Endodermal cell (in vitro differentiated cells): ENCODE measurements around the gene TAPBPL. TPM values are rescaled to one million over a fixed set of nuclear protein-coding genes. Genes with fewer than 3 reads are reported as not detected.
"Not testable (repeated sequence)": the region's sequence is repeated elsewhere in the genome, so short reads cannot be mapped to it uniquely, and the experiment has no call there.

Experiments
- DNase-seq: peaks from one replicate; pipeline ENCODE4 v3.0.0-alpha.2; 2017
- H3K27ac ChIP-seq: 2 replicates; pipeline ENCODE4 v1.5.1; 2013; ENCODE audit warnings: mild to moderate bottlenecking, low read depth, low read length, moderate library complexity
- H3K27me3 ChIP-seq: 2 replicates; pipeline ENCODE4 v1.6.1; 2013; ENCODE audit warnings: mild to moderate bottlenecking, low read length, moderate library complexity; ENCODE audit not compliant: insufficient read depth, control insufficient read depth, poor library complexity, severe bottlenecking
- H3K36me3 ChIP-seq: 2 replicates; pipeline ENCODE4 v1.7.0; 2013; ENCODE audit warnings: mild to moderate bottlenecking, low read length, moderate library complexity; ENCODE audit not compliant: control insufficient read depth, insufficient read depth
- H3K4me1 ChIP-seq: one replicate; pipeline ENCODE4 v1.7.0; 2013; ENCODE audit warnings: low read length; ENCODE audit not compliant: control insufficient read depth, insufficient read depth
- H3K4me3 ChIP-seq: 2 replicates; pipeline ENCODE4 v1.5.1; 2013; ENCODE audit warnings: mild to moderate bottlenecking, low read length, moderate library complexity
- H3K9ac ChIP-seq: 2 replicates; pipeline ENCODE4 v1.6.1; 2013; ENCODE audit warnings: mild to moderate bottlenecking, low read length, moderate library complexity; ENCODE audit not compliant: poor library complexity, severe bottlenecking; ENCODE audit errors: extremely low read depth
- H3K9me3 ChIP-seq: 2 replicates; pipeline ENCODE4 v1.6.1; 2013; ENCODE audit warnings: mild to moderate bottlenecking, low read length, moderate library complexity; ENCODE audit not compliant: control insufficient read depth
- H3K27ac Mint-ChIP-seq: 2 replicates; pipeline ENCODE4 v1.8.0; 2020; ENCODE audit warnings: mixed read lengths
- H3K27me3 Mint-ChIP-seq: 2 replicates; pipeline ENCODE4 v1.8.0; 2021; ENCODE audit warnings: mild to moderate bottlenecking, mixed read lengths; ENCODE audit not compliant: insufficient read depth
- H3K36me3 Mint-ChIP-seq: 2 replicates; pipeline ENCODE4 v1.8.0; 2020; ENCODE audit warnings: low read depth, mixed read lengths
- H3K4me1 Mint-ChIP-seq: 2 replicates; pipeline ENCODE4 v1.8.0; 2020; ENCODE audit warnings: mixed read lengths
- H3K4me3 Mint-ChIP-seq: 2 replicates; pipeline ENCODE4 v1.8.0; 2020; ENCODE audit warnings: mild to moderate bottlenecking, moderate library complexity, mixed read lengths
- H3K9me3 Mint-ChIP-seq: 2 replicates; pipeline ENCODE4 v1.8.0; 2020; ENCODE audit warnings: mild to moderate bottlenecking, mixed read lengths
- CTCF ChIP-seq: fragments of 200-600 bp; sonication (generic); conservative IDR thresholded peaks from 2 replicates; pipeline ENCODE4 v1.5.0; 2021; ENCODE audit warnings: antibody characterized with exemption, mild to moderate bottlenecking
- WGBS, 2 experiments: methylation state at CpG; one replicate each; pipeline versions ENCODE4 v1.1.5 to v1.1.7; 2013; ENCODE audit warnings: missing lambda C conversion rate in 2 of 2, mixed read lengths in 1 of 2; ENCODE audit not compliant: insufficient coverage in 1 of 2, insufficient read length in 1 of 2; 5-methylcytosine and 5-hydroxymethylcytosine counted together
- total RNA-seq, 2 donors: library from RNA; stranded (reverse); fragmentation: NEBNext Ultra II Directional in 1 of 2; extraction: Animal tissue kit (Norgen Biotek cat#: 25700) in 1 of 2; gene quantifications; 2 replicates in 1 of 2; 3 replicates in 1 of 2; pipeline ENCODE4 v1.2.1, GENCODE V29; 2021

Gene TAPBPL
- total RNA-seq, 2 donors from 2014 or later = 0.55 to 1.4 TPM

- 0 to 1% methylated on average over 29 to 69 of the region's 69 CpGs for WGBS, 2 experiments
- peaks cover 18% of the 10 kb centered on the region for H3K4me1 Mint-ChIP-seq
- H3K4me3 Mint-ChIP-seq = peak within 1 kb of the TSS; percentile 76
- Histone ChIP-seq H3K9ac (peak within 1 kb of the TSS; percentile 68), H3K4me1 (no peaks in the 10 kb centered on the region), H3K27me3 (no peaks in the 10 kb centered on the region), H3K36me3 (peaks cover 5% of the 10 kb centered on the region), H3K4me3 (peak within 1 kb of the TSS; percentile 85), H3K27ac (peak within 1 kb of the TSS; percentile 45), H3K9me3 (no peaks in the 10 kb centered on the region)
- peaks cover 16% of the 10 kb centered on the region for H3K27me3 Mint-ChIP-seq
- no peak for TF ChIP-seq CTCF
- DNase-seq = peak; percentile 100
- peaks cover 8% of the 10 kb centered on the region for H3K9me3 Mint-ChIP-seq
- H3K36me3 Mint-ChIP-seq = peaks cover 20% of the 10 kb centered on the region
- peak within 1 kb of the TSS; percentile 93 for H3K27ac Mint-ChIP-seq
Measured at GRCh38 chr12:6470375-6471163, 18.7 kb downstream of the TAPBPL start, which contains the start of gene VAMP1. Gene VAMP1, minus strand, starts transcription at chr12:6470677. Its CDS starts 146 bp downstream, at chr12:6470531.

GRCh38 chr12:6471989-6472360, 20.1 kb downstream of the TAPBPL start:
- H3K4me1 ChIP-seq = no peaks in the 10 kb centered on the region
- H3K27me3 ChIP-seq = no peaks in the 10 kb centered on the region
- Mint-ChIP-seq H3K4me1 (peaks cover 18% of the 10 kb centered on the region), H3K27me3 (peaks cover 20% of the 10 kb centered on the region), H3K4me3 (no peak overlapping the region), H3K9me3 (peaks cover 21% of the 10 kb centered on the region), H3K36me3 (peaks cover 12% of the 10 kb centered on the region), H3K27ac (no peak overlapping the region)
- H3K9me3 ChIP-seq = peaks cover 8% of the 10 kb centered on the region
- no peak for TF ChIP-seq CTCF
- no peaks in the 10 kb centered on the region for H3K36me3 ChIP-seq
- whole genome bisulfite sequencing, 2 experiments = 97 to 100% methylated on average over 1 of the region's 1 CpG
- no peak overlapping the region for H3K27ac ChIP-seq
- H3K4me3 ChIP-seq = no peak overlapping the region
- DNase-seq = no peak
- no peak overlapping the region for H3K9ac ChIP-seq

DNA sequence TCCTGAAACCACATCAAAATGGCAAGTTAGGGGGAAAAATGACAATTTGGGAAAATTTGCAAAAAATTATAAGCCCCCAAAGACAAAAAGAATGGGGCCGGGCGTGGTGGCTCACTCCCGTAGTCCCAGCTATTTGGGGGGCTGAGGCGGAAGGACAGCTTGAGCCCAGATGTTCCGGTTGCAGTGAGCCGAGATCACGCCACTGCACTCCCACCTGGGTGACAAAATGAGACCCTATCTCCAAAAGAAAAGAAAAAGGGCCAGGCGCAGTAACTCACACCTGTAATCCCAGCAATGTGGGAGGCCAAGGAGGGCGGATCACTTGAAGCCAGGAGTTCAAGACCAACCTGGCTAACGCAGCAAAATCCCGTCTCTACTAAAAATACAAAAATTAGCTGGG, 20.6 kb downstream of the TAPBPL start:
- H3K27ac Mint-ChIP-seq = no peak overlapping the region
- no peak for DNase-seq
- H3K36me3 Mint-ChIP-seq = peaks cover 7% of the 10 kb centered on the region
- H3K9me3 Mint-ChIP-seq = peaks cover 25% of the 10 kb centered on the region
- Histone ChIP-seq H3K4me1 (no peaks in the 10 kb centered on the region), H3K36me3 (no peaks in the 10 kb centered on the region), H3K4me3 (no peak overlapping the region), H3K9me3 (peaks cover 8% of the 10 kb centered on the region), H3K27ac (no peak overlapping the region), H3K27me3 (no peaks in the 10 kb centered on the region), H3K9ac (no peak overlapping the region)
- peaks cover 23% of the 10 kb centered on the region for H3K27me3 Mint-ChIP-seq
- H3K4me1 Mint-ChIP-seq = peaks cover 18% of the 10 kb centered on the region
- WGBS, 2 experiments = 95 to 97% methylated on average over 10 to 11 of the region's 11 CpGs
- TF ChIP-seq CTCF = no peak
- H3K4me3 Mint-ChIP-seq = no peak overlapping the region

DNA sequence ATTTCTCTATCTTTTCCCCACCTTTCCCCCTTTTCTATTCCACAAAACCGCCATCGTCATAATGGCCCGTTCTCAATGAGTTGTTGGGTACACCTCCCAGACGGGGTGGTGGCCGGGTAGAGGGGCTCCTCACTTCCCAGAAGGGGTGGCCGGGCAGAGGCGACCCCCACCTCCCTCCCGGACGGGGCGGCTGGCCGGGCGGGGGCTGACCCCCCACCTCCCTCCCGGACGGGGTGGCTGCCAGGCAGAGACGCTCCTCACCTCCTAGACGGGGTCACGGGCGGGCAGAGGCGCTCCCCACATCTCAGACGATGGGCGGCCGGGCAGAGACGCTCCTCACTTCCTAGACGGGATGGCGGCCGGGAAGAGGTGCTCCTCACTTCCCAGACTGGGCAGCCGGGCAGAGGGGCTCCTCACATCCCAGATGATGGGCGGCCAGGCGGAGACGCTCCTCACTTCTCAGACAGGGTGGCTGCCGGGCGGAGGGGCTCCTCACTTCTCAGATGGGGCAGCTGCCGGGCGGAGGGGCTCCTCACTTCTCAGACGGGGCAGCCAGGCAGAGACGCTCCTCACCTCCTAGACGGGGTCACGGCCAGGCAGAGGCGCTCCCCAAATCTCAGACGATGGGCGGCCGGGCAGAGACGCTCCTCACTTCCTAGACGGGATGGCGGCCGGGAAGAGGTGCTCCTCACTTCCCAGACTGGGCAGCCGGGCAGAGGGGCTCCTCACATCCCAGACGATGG, 23.6 kb downstream of the TAPBPL start:
- H3K4me3 Mint-ChIP-seq, H3K4me1 Mint-ChIP-seq, H3K4me3 ChIP-seq, H3K27me3 ChIP-seq, H3K9ac ChIP-seq, DNase-seq, H3K4me1 ChIP-seq, H3K9me3 ChIP-seq, H3K27ac ChIP-seq, H3K36me3 ChIP-seq, H3K36me3 Mint-ChIP-seq, H3K27ac Mint-ChIP-seq: not testable (repeated sequence)
- 86 to 95% methylated on average over 4 to 38 of the region's 48 CpGs for WGBS, 2 experiments
- Mint-ChIP-seq H3K9me3 (peaks cover 28% of the 10 kb centered on the region), H3K27me3 (peaks cover 43% of the 10 kb centered on the region)
